Pons (tissue), 1 donor: ENCODE data around the gene UBA1.
A peak's percentile ranks its signal among the peaks of the same experiment; 100 is the strongest.

Experiments
- DNase-seq: peaks from one replicate; pipeline ENCODE4 v3.0.0-alpha.2; 2016; ENCODE audit warnings: low spot score

UBA1 gene

DNA sequence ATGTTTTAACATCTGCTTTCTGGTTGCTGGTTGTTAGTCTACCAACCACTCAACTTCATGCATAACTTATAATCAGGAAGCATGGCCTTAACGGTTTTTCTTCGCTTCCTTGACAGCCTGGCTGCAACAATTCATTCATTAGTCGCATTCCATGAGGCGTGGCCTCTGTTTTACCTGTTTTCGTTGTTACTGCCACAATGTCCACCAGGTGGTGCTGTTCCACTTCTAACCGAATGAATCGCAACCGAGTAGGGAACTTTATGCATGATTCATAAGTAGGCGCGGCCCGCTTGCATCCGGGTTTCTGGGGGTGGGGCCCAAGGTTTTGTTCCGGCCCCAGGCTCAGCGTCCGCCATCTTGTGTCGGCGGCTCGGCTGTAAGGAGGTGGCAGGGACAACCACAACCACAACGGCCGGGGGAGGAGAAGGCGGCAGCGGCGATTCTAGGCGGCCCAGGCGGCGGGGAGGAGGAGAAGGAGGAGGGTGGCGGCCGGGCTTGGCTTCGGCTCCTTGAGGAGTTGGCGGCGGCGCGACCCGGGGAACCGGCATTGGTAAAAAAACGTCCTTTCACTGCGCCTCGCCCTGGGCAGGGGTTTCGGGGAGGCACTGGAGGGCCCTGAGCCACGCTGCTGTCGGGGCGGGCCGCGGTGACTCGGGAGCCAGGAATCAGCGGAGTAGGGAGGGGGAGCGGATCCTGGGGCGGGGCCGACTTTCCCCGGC, at the start of gene UBA1:
TSS of gene UBA1 (plus strand) at position 355 of the 719 bp plus-strand sequence. CDS start 4,974 bp downstream, outside the sequence.
- peak; percentile 96 for DNase-seq

GRCh38 chrX:47143894-47144625, 49.6 kb upstream of the UBA1 start:
- DNase-seq: peak; percentile 30

- DNase-seq: peak; percentile 93
These were observed 48.8 kb upstream of the UBA1 start, which contains the start of the genes NDUFB11 and RBM10 for GRCh38 chrX:47144626-47145394. Gene NDUFB11 (minus strand): TSS chrX:47144702. CDS start chrX:47144679, 23 bp downstream. Gene RBM10 (plus strand): TSS chrX:47145221. CDS start chrX:47147482, 2,261 bp downstream.

GRCh38 chrX:47145395-47146120, 48.1 kb upstream of the UBA1 start:
- DNase-seq: no peak

DNA sequence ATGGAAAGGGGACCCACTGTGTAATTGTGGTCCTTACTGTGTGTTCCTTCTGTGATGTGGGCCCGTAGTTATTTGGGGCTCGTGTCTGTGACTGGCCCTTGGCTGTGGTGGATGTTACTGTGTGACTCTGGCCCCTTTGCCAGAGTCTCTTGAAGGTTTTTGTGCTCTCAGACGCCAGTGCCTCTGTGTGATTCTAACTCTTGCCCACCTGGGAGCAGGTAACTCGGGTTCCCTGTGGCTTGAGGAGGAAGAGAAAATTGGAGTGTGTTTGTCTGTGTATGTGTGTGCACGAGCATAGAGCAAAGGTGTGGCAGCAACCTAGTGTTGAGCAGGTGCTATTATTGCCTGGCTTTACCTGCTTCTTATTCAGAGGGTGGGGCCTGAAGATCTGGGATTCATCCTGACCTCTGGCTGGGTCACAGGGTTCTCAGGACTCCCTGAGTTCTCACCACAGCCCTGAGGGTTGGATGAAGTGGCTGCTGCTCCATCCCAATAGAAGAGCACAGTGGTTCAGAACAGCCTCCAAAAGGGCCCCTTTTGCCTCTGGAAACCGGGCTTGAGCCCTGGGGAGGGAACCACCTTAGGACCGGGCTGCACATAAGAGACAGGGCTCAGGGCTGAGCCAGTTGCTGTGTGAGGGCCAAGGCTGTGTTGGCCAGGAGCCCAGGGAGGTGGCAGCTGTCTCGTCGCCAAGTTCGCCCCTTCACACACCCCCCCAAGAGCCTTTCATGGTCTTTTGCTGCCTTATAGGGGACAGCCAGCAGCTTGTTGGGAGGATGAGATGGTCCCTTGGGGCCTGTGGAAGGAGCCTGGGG, 47.3 kb upstream of the UBA1 start:
- DNase-seq: no peak

DNA sequence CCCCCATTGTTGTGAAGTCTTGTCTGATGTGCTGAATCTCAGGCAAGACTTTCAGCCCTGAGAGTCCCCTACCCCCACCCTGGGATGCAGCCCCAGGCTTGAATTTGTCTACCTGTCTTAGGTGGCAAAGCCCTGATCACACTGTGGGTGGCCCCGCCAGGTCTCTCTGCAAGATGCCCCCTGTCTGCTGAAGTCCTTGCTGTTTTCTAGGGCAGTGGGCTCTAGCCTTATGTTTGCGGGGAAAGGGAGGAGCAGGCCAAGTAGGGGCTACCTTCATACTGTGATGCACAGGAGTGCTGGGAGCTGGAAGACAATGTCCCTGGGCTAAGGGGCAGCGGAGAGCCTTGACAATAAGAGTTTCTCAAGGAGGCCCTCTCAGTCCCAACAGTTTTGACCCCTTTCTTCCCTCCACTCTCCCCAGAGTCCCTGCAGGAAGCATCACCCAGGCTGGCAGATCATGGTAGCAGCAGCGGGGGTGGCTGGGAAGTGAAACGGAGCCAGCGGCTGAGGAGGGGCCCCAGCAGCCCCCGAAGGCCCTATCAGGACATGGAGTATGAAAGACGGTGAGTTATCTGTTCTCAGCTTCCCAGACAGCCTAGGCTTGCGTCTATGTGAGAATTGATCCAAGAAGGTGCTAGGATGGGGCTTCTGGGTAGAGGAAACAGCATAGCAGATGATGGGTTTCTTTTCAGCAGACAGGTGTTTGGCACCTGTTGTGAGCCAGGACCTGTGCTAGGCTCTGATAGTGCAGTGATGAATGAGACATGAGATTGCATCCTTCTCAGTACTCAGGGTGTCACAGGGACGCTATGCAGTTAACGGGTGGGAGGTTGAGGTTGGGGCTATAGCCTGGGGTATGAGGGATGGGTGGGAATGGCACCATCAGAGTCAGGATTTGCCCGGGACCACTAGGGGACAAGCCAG, 46.4 kb upstream of the UBA1 start:
- DNase-seq: no peak

DNA sequence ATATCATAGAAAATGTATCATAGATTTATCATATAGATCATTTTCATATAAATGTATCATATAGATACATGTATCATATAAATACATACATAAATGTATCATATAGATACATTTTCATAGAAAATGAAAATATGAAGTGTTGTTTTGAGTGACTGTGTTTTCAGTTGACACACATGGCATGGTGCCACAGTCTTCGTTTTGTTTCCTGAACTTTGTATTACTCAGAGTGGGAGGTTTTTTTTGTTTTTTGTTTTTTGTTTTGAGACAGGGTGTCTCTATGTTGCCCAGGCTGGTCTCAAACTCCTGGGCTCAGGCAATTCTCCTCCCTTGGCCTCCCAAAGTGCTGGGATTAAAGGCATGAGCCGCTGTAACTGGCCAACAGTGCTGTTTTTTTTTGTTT, 44.7 kb upstream of the UBA1 start:
- DNase-seq: no peak

- no peak for DNase-seq
These were observed 42.2 kb upstream of the UBA1 start for GRCh38 chrX:47151435-47151834.

- DNase-seq: no peak
These were observed 36.8 kb upstream of the UBA1 start for GRCh38 chrX:47156611-47157520.

DNA sequence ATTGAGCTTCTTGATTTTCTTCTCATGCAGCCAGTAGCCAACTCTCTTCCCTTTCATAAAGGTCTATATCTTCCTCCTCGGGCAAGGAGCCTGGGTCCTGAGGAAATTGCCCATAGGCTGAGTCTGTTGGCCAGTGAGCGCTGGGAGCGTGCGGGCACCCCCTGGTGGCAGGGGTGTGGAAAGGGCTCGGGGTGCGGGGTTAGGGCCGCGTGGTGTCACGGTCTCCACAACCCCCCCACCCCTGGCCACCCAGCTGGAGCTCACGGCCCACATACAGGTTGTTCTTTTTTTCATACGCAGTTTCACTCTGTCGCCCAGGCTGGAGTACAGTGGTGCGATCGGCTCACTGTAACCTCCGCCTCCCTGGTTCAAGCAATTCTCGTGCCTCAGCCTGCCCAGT, 35.5 kb upstream of the UBA1 start:
- no peak for DNase-seq

DNA sequence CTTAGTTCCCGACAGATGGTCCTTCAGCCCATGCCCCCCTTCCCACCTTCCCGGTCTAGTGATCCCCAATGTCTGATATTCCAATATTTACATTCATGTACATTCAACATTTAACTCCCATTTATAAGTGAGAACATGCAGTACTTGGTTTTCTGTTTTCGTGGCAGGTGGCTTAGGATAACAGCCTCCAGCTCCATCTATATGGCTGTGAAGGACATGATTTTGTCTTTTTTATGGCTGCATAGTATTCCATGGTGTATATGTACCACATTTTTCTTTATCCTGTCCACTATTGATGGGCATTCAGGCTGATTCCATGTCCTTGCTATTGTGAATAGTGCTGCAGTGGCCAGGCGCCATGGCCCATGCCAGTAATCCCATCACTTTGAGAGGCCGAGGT, 34.8 kb upstream of the UBA1 start:
- DNase-seq: no peak

DNA sequence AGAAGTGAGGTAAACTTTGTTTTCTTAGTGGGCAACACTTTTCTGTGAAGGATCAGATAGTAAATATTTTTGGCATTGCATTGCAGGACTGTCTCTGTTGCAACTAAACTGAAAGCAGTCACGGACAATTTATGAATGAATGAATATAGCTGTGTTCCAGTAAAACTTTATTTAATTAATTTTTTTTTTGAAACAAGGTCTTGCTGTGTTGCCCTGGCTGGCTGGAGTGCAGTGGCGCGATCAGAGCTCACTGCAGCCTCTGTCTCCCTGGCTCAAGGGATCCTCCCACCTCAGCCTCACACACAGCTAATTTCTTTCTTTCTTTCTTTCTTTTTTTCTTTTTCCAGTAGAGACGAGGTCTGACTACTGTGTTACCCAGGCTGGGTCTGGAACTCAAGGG, 32.8 kb upstream of the UBA1 start:
- no peak for DNase-seq

- no peak for DNase-seq
These were observed 30.6 kb upstream of the UBA1 start for GRCh38 chrX:47162927-47163583.

- DNase-seq: no peak
These were observed 29.2 kb upstream of the UBA1 start for GRCh38 chrX:47164420-47164819.

- no peak for DNase-seq
These were observed 27.5 kb upstream of the UBA1 start for GRCh38 chrX:47166126-47166525.

DNA sequence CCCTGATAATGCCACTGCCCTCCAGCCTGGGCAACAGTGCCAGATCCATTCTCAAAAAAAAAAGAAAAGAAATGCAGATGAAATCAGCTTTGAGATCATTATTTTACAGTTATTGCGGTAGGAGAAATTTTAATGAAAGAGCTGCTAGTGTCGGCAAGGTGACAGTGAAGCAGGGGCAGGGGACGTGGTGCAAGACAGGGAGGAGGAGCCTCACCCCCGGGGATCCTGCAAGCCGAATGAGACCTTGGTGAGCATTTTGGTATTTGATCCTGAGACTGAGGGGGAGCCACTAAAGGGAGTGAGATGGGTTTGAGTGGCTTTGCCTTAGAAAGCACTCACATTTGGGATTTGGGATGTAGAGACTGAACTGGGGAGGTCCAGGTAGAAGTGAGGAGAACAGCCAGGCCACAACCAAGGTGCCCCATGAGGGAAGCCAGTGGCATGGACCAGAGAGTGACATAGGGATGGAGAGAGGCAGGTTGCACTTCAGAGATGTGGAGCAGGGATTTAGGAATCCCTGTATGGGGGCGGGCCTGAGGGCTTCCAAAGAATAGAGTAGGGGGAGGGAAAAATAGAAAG, 25.0 kb upstream of the UBA1 start:
- no peak for DNase-seq

- no peak for DNase-seq
These were observed 24.4 kb upstream of the UBA1 start for GRCh38 chrX:47169273-47169672.
